A172 (cell line): ENCODE measurements around the gene HYAL3. TPM values are rescaled to one million over a fixed set of nuclear protein-coding genes. Genes with fewer than 3 reads are reported as not detected.
A peak's percentile ranks its signal among the peaks of the same experiment; 100 is the strongest.

Source experiments
- DNase-seq: peaks from one replicate; pipeline ENCODE4 v3.0.0-alpha.2; 2015; ENCODE audit warnings: low spot score
- total RNA-seq: library from RNA; depleted of rRNA; stranded (reverse); fragments of >200 nt; shearing (Covaris generic); gene quantifications from 2 replicates; pipeline ENCODE4 v1.2.3, GENCODE V29; 2014

HYAL3 gene
- total RNA-seq, 1 experiment from 2014 or later, result 7.5 TPM

GRCh38 chr3:50330330-50330729, 31.1 kb upstream of the HYAL3 start:
- no peak for DNase-seq

- peak; percentile 91 for DNase-seq
Observed at GRCh38 chr3:50327943-50328691, 28.9 kb upstream of the HYAL3 start, which contains the start of gene TUSC2. Gene TUSC2, minus strand, starts transcription at chr3:50328223. Its CDS starts 124 bp downstream, at chr3:50328099.

- DNase-seq, result no peak
Observed at GRCh38 chr3:50327129-50327528, 27.9 kb upstream of the HYAL3 start.

GRCh38 chr3:50326182-50326541, 27.0 kb upstream of the HYAL3 start:
- no peak for DNase-seq

- DNase-seq, result no peak
Observed at GRCh38 chr3:50325497-50326181, 26.4 kb upstream of the HYAL3 start.

- no peak for DNase-seq
Observed at GRCh38 chr3:50325113-50325480, 25.9 kb upstream of the HYAL3 start.

- DNase-seq, result peak; percentile 63
Observed at GRCh38 chr3:50324351-50325112, 25.3 kb upstream of the HYAL3 start.

- no peak for DNase-seq
Observed at GRCh38 chr3:50323614-50324199, 24.5 kb upstream of the HYAL3 start.

- DNase-seq, result no peak
Observed at GRCh38 chr3:50323092-50323600, 23.9 kb upstream of the HYAL3 start.

GRCh38 chr3:50322386-50323091, 23.3 kb upstream of the HYAL3 start, which contains the start of gene HYAL2:
Gene HYAL2, minus strand, starts transcription at chr3:50322745. Its CDS starts 2,256 bp downstream, at chr3:50320489.
- DNase-seq, result no peak

- DNase-seq, result no peak
Observed at GRCh38 chr3:50322115-50322385, 22.8 kb upstream of the HYAL3 start.

- DNase-seq, result peak; percentile 73
Observed at GRCh38 chr3:50321336-50322114, 22.3 kb upstream of the HYAL3 start.

- DNase-seq, result peak; percentile 40
Observed at GRCh38 chr3:50320853-50321335, 21.7 kb upstream of the HYAL3 start.

GRCh38 chr3:50319894-50320625, 20.9 kb upstream of the HYAL3 start:
- DNase-seq, result no peak

GRCh38 chr3:50319181-50319893, 20.1 kb upstream of the HYAL3 start:
- DNase-seq, result no peak

- DNase-seq, result no peak
Observed at GRCh38 chr3:50318615-50319014, 19.4 kb upstream of the HYAL3 start.

GRCh38 chr3:50318163-50318562, 19.0 kb upstream of the HYAL3 start:
- DNase-seq, result no peak

GRCh38 chr3:50317300-50317699, 18.1 kb upstream of the HYAL3 start:
- peak; percentile 31 for DNase-seq

- DNase-seq, result peak; percentile 95
Observed at GRCh38 chr3:50316657-50317242, 17.5 kb upstream of the HYAL3 start.
